HUES64 (cell line): ENCODE measurements around the gene MAGI3.
"Not testable (repeated sequence)": the region's sequence is repeated elsewhere in the genome, so short reads cannot be mapped to it uniquely, and the experiment has no call there.

ENCODE experiments used
- H3K27ac ChIP-seq: 2 replicates; pipeline ENCODE4 v1.7.0; 2013; ENCODE audit warnings: low read depth, low read length, inconsistent platforms
- H3K27me3 ChIP-seq: 2 replicates; pipeline ENCODE4 v1.6.1; 2013; ENCODE audit warnings: mild to moderate bottlenecking, low read length; ENCODE audit not compliant: insufficient read depth
- H3K36me3 ChIP-seq: 2 replicates; pipeline ENCODE4 v1.6.1; 2013; ENCODE audit warnings: mild to moderate bottlenecking, low read length; ENCODE audit not compliant: insufficient read depth
- H3K4me1 ChIP-seq: 2 replicates; pipeline ENCODE4 v1.6.1; 2013; ENCODE audit warnings: mild to moderate bottlenecking, low read length, moderate library complexity; ENCODE audit not compliant: insufficient read depth
- H3K4me3 ChIP-seq: 2 replicates; pipeline ENCODE4 v1.5.1; 2013; ENCODE audit warnings: mild to moderate bottlenecking, low read length, moderate library complexity
- H3K9ac ChIP-seq: 2 replicates; pipeline ENCODE4 v1.6.1; 2013; ENCODE audit warnings: mild to moderate bottlenecking, low read depth, low read length
- H3K9me3 ChIP-seq: 2 replicates; pipeline ENCODE4 v1.6.1; 2013; ENCODE audit warnings: low read depth, low read length; ENCODE audit not compliant: insufficient read depth
- WGBS: fragments of 150-250, 120-280 bp; methylation state at CpG from one replicate; pipeline ENCODE4 v1.1.7; 2013; ENCODE audit warnings: missing lambda C conversion rate; 5-methylcytosine and 5-hydroxymethylcytosine counted together

Gene MAGI3

GRCh38 chr1:113451710-113452109 is 61.4 kb downstream of the MAGI3 start:
- Histone ChIP-seq H3K9ac (no peak overlapping the region), H3K27ac (no peak overlapping the region), H3K36me3 (no peaks in the 10 kb centered on the region), H3K9me3 (no peaks in the 10 kb centered on the region), H3K4me1 (peaks cover 14% of the 10 kb centered on the region; the same call in 1 of the 2 replicates), H3K4me3 (no peak overlapping the region), H3K27me3 (no peaks in the 10 kb centered on the region)
- WGBS = no CpG with 5 or more reads among the region's 1 CpG

GRCh38 chr1:113452921-113453770 is 62.8 kb downstream of the MAGI3 start:
- H3K27ac ChIP-seq = no peak overlapping the region
- H3K4me3 ChIP-seq = no peak overlapping the region
- WGBS = 86% methylated on average over 1 of the region's 2 CpGs
- H3K9me3 ChIP-seq = no peaks in the 10 kb centered on the region
- no peaks in the 10 kb centered on the region for H3K27me3 ChIP-seq
- peaks cover 14% of the 10 kb centered on the region; the same call in 1 of the 2 replicates for H3K4me1 ChIP-seq
- no peak overlapping the region for H3K9ac ChIP-seq
- no peaks in the 10 kb centered on the region for H3K36me3 ChIP-seq

GRCh38 chr1:113453771-113454083 is 63.4 kb downstream of the MAGI3 start:
- 100% methylated on average over 1 of the region's 1 CpG for WGBS
- Histone ChIP-seq H3K36me3 (no peaks in the 10 kb centered on the region), H3K4me1 (peaks cover 14% of the 10 kb centered on the region; the same call in 1 of the 2 replicates), H3K27me3 (no peaks in the 10 kb centered on the region), H3K27ac (no peak overlapping the region), H3K9ac (no peak overlapping the region), H3K4me3 (no peak overlapping the region), H3K9me3 (no peaks in the 10 kb centered on the region)

GRCh38 chr1:113455374-113455773 is 65.1 kb downstream of the MAGI3 start:
- WGBS = no CpG with 5 or more reads among the region's 1 CpG
- Histone ChIP-seq H3K27me3 (no peaks in the 10 kb centered on the region), H3K9ac (no peak overlapping the region), H3K4me1 (peaks cover 14% of the 10 kb centered on the region; the same call in 1 of the 2 replicates), H3K4me3 (no peak overlapping the region), H3K36me3 (no peaks in the 10 kb centered on the region), H3K27ac (no peak overlapping the region), H3K9me3 (no peaks in the 10 kb centered on the region)

- 77% methylated on average over 2 of the region's 2 CpGs for WGBS
- Histone ChIP-seq H3K9ac (no peak overlapping the region), H3K9me3 (no peaks in the 10 kb centered on the region), H3K4me1 (peaks cover 9% of the 10 kb centered on the region; the same call in 1 of the 2 replicates), H3K36me3 (no peaks in the 10 kb centered on the region), H3K4me3 (no peak overlapping the region), H3K27me3 (no peaks in the 10 kb centered on the region), H3K27ac (no peak overlapping the region)
Observed at GRCh38 chr1:113456967-113457366, 66.7 kb downstream of the MAGI3 start.

GRCh38 chr1:113459279-113459678 is 69.0 kb downstream of the MAGI3 start:
- H3K4me1 ChIP-seq = no peaks in the 10 kb centered on the region; the same call in 1 of the 2 replicates
- H3K36me3 ChIP-seq = no peaks in the 10 kb centered on the region
- no peak overlapping the region for H3K27ac ChIP-seq
- no peak overlapping the region for H3K4me3 ChIP-seq
- no peak overlapping the region for H3K9ac ChIP-seq
- H3K9me3 ChIP-seq = no peaks in the 10 kb centered on the region
- H3K27me3 ChIP-seq = no peaks in the 10 kb centered on the region

- Histone ChIP-seq H3K4me1 (no peaks in the 10 kb centered on the region), H3K27ac (no peak overlapping the region), H3K27me3 (no peaks in the 10 kb centered on the region), H3K4me3 (no peak overlapping the region), H3K9ac (no peak overlapping the region), H3K36me3 (no peaks in the 10 kb centered on the region), H3K9me3 (peaks cover 10% of the 10 kb centered on the region)
Observed at GRCh38 chr1:113467991-113468390, 77.7 kb downstream of the MAGI3 start.

- not testable (repeated sequence) for H3K27me3 ChIP-seq, H3K27ac ChIP-seq, H3K4me3 ChIP-seq, H3K9ac ChIP-seq, H3K9me3 ChIP-seq, H3K4me1 ChIP-seq, H3K36me3 ChIP-seq
- 91% methylated on average over 10 of the region's 10 CpGs for WGBS
Observed at GRCh38 chr1:113478427-113479195, 88.3 kb downstream of the MAGI3 start.

- H3K27ac ChIP-seq = no peak overlapping the region
- 86% methylated on average over 4 of the region's 5 CpGs for WGBS
Observed at GRCh38 chr1:113479713-113480676, 89.7 kb downstream of the MAGI3 start.

GRCh38 chr1:113485131-113485530 is 94.8 kb downstream of the MAGI3 start:
- not testable (repeated sequence) for H3K4me3 ChIP-seq, H3K27me3 ChIP-seq, H3K36me3 ChIP-seq, H3K9ac ChIP-seq, H3K9me3 ChIP-seq, H3K27ac ChIP-seq, H3K4me1 ChIP-seq
- WGBS = 90% methylated on average over 2 of the region's 3 CpGs

More at GRCh38 chr1:113479713-113480676, 89.7 kb downstream of the MAGI3 start:
- Histone ChIP-seq H3K36me3 (no peaks in the 10 kb centered on the region), H3K4me1 (no peaks in the 10 kb centered on the region), H3K4me3 (no peak overlapping the region), H3K9ac (no peak overlapping the region), H3K27me3 (no peaks in the 10 kb centered on the region), H3K9me3 (peaks cover 8% of the 10 kb centered on the region)
